Measurements from ENCODE around the gene ATG101.

- TF ChIP-seq, protein P1, sequence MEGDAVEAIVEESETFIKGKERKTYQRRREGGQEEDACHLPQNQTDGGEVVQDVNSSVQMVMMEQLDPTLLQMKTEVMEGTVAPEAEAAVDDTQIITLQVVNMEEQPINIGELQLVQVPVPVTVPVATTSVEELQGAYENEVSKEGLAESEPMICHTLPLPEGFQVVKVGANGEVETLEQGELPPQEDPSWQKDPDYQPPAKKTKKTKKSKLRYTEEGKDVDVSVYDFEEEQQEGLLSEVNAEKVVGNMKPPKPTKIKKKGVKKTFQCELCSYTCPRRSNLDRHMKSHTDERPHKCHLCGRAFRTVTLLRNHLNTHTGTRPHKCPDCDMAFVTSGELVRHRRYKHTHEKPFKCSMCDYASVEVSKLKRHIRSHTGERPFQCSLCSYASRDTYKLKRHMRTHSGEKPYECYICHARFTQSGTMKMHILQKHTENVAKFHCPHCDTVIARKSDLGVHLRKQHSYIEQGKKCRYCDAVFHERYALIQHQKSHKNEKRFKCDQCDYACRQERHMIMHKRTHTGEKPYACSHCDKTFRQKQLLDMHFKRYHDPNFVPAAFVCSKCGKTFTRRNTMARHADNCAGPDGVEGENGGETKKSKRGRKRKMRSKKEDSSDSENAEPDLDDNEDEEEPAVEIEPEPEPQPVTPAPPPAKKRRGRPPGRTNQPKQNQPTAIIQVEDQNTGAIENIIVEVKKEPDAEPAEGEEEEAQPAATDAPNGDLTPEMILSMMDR (IDR thresholded peaks at IDR 0.05), result no peak
- TF ChIP-seq EZH2 (IDR thresholded peaks at IDR 0.05) (no peak), EZH2phosphoT487 (IDR thresholded peaks at IDR 0.05) (no peak)
Measured at GRCh38 chr12:52082026-52082668, 12.4 kb downstream of the ATG101 start.

All from neural progenitor cell (in vitro differentiated cells).